ENCODE measurements around the gene CTAGE6. TPM values are rescaled to one million over a fixed set of nuclear protein-coding genes. Genes with fewer than 3 reads are reported as not detected.
"Not testable (repeated sequence)": the region's sequence is repeated elsewhere in the genome, so short reads cannot be mapped to it uniquely, and the experiment has no call there.

CTAGE6 gene
- total RNA-seq, 3 donors from 2014 or later = 0.96 to 2.3 TPM; not detected in 1

DNA sequence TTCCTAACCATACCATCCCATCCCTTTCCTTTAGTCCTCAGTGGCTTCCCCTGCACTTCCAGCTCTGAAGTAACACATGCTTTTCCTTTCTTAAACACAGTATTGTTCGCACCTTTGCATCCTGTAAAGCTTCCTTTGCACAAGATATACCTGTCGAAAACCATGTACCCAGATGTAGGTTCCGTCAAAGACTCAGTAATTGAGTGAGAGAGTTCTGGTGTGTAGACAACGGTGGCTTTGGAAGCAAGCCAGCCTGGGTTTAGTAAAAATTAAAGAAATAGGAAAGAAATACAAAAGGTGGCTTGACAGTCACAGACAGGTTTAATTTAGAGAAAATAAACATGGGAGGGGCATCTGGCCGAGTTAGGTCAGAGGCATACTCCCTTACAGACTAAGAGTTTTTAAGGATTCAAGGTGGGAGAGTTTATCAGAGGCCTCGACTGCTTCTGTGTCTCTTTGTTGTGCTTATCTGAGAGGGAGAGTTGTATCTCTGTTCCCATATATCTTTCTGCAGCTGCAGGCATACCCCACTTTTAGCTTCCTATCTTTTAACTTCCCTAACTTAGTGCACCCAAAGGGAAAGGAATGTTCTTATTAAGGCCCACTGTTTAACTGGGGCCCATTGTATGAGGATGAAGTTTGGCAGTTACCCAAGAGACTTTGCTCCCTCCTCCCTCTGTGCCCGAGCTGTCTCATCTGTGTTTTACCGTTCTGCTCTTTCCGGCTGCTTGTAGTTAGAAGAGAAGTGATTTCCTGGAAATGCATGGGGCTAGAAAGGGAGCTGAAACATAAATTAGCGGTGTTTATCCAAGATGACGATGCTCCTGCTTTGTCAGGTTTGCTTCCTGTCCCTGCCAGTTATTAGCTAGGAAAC, 42.7 kb downstream of the CTAGE6 start:
- H3K36me3 ChIP-seq; H3K27me3 ChIP-seq; H3K4me3 ChIP-seq; intact Hi-C loops (cut with DNase I; ENCODE audit: low total_unique reads); H3K27ac ChIP-seq; DNase-seq (ENCODE audit: low spot score in 2 of 2); H3K4me1 ChIP-seq; H3K9me3 ChIP-seq: not testable (repeated sequence)

- intact Hi-C loops (cut with DNase I; ENCODE audit: low total_unique reads); H3K4me3 ChIP-seq; DNase-seq (ENCODE audit: low spot score in 2 of 2): not testable (repeated sequence)
These were observed 45.1 kb downstream of the CTAGE6 start for GRCh38 chr7:143712381-143712780.

GRCh38 chr7:143711727-143712324, 45.7 kb downstream of the CTAGE6 start:
- DNase-seq (ENCODE audit: low spot score in 2 of 2); intact Hi-C loops (cut with DNase I; ENCODE audit: low total_unique reads); H3K27ac ChIP-seq; H3K9me3 ChIP-seq; H3K4me3 ChIP-seq; H3K27me3 ChIP-seq; H3K4me1 ChIP-seq; H3K36me3 ChIP-seq: not testable (repeated sequence)

More at GRCh38 chr7:143712381-143712780, 45.1 kb downstream of the CTAGE6 start:
- not testable (repeated sequence) for H3K36me3 ChIP-seq, H3K4me1 ChIP-seq, H3K9me3 ChIP-seq, H3K27me3 ChIP-seq, H3K27ac ChIP-seq

DNA sequence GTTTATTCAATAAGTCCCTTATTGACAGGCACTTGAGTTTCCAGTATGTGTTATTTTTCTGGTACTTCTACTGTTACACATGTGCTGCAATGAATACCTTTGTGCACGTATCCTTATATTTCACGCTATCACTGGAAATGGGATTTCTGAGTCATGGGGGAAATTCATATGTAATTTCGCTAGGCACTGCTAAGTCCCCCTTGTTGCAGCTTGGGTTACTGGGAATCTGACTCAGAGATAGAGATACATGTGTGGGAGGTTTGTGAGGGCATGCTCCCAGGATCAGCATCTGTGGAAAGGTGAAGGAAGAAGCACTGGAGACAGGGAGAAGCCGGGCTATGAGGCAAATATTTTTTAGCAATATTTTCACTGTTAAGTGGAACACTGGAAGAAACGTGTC, 47.6 kb downstream of the CTAGE6 start:
- H3K36me3 ChIP-seq; H3K27me3 ChIP-seq; H3K4me3 ChIP-seq; H3K4me1 ChIP-seq; intact Hi-C loops (cut with DNase I; ENCODE audit: low total_unique reads); DNase-seq (ENCODE audit: low spot score in 2 of 2); H3K27ac ChIP-seq; H3K9me3 ChIP-seq: not testable (repeated sequence)

Other genes starting within 250 kb of the CTAGE6 start
- 1 to 10 TPM in 1 of 3 donors, not detected in 2; 9.7 TPM for gene CTAGE15, start 185.9 kb downstream of the CTAGE6 start, total RNA-seq
- gene TCAF2, start 136.7 kb downstream of the CTAGE6 start, total RNA-seq = 10 to 100 TPM in 1 of 3 donors, 1 to 10 TPM in 2; 2.2 to 14.0 (median 4.6) TPM
- 10 to 100 TPM; 44.5 to 51.4 (median 49.8) TPM for gene TCAF1, start 144.5 kb upstream of the CTAGE6 start, total RNA-seq
- gene OR2F2, start 177.5 kb upstream of the CTAGE6 start, total RNA-seq = not detected
- gene OR2F1, start 197.1 kb upstream of the CTAGE6 start, total RNA-seq = under 1 TPM in 1 of 3 donors, not detected in 2; 0.15 TPM
- not detected for gene OR6B1, start 242.6 kb upstream of the CTAGE6 start, total RNA-seq

Data from breast epithelium (tissue), 4 donors.